Skeletal muscle satellite cell (primary cell): ENCODE data around the gene SIPA1L3.

Experiments
- H3K27me3 ChIP-seq: 2 replicates; pipeline ENCODE4 v1.7.0; 2013; ENCODE audit warnings: low read length; ENCODE audit not compliant: control insufficient read depth, insufficient read depth
- H3K36me3 ChIP-seq: 2 replicates; pipeline ENCODE4 v1.7.0; 2013; ENCODE audit warnings: mild to moderate bottlenecking, control low read depth, low read length; ENCODE audit not compliant: insufficient read depth
- H3K4me1 ChIP-seq: 2 replicates; pipeline ENCODE4 v1.7.0; 2013; ENCODE audit warnings: low read length; ENCODE audit not compliant: control insufficient read depth, insufficient read depth
- H3K4me2 ChIP-seq: 2 replicates; pipeline ENCODE4 v1.7.0; 2013; ENCODE audit warnings: mild to moderate bottlenecking, low read length
- H3K4me3 ChIP-seq: 2 replicates; pipeline ENCODE4 v1.7.0; 2013; ENCODE audit warnings: low read length
- H3K9ac ChIP-seq: 2 replicates; pipeline ENCODE4 v1.7.0; 2013; ENCODE audit warnings: mild to moderate bottlenecking, low read depth, low read length, moderate library complexity
- H3K9me3 ChIP-seq: replicated peaks from 2 replicates; pipeline ENCODE4 v1.7.0; 2013; ENCODE audit warnings: mild to moderate bottlenecking, control low read depth, low read length

The SIPA1L3 gene

DNA sequence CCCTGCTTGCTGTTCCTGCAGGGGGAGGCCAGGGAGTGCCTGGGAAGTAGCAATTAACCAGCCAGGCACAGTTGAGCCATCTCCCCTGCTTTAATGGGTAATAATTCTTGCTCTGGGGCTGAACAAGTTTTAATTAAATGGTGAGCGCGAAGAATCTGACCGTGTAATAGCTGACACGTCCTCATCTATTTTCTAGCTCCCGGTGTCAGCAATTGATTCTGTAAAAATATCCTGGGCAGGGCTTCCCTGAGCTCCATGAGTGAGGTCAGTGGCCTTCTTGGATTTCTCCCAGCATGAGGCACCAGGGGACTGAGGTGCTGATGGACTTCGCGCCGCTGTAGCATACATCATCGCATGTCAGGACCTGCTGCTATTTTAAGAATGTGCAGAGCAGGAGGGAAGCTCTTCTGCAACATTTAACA lies 26.9 kb downstream of the SIPA1L3 start:
- H3K27me3 ChIP-seq = no peaks in the 10 kb centered on the region
- peaks cover 7% of the 10 kb centered on the region for H3K9me3 ChIP-seq
- no peak overlapping the region for H3K9ac ChIP-seq
- H3K4me3 ChIP-seq = no peak overlapping the region
- peak overlapping the region; percentile 22 for H3K4me2 ChIP-seq
- H3K4me1 ChIP-seq = peaks cover 36% of the 10 kb centered on the region
- H3K36me3 ChIP-seq = peaks cover 5% of the 10 kb centered on the region

DNA sequence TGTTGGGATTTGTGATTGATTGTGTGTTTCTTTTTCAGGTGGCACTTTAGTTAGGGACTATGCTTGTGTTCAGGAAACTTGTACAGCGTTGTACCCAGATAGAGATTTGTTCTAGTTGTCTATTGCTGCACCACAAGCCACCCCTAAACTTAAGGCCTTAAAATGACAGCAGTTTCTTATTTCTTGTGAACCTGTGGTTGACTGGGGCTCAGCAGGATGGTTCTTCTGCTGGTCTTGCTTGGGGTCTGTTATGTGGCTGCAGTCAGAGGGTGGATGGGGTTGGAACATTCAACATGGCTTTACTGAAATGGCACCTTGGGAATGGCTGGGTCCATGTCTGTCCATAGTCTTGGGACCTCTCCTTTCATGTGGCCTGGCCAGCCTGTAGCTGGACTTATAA lies 28.3 kb downstream of the SIPA1L3 start:
- H3K4me2 ChIP-seq = no peak overlapping the region
- H3K9me3 ChIP-seq = peaks cover 7% of the 10 kb centered on the region
- no peak overlapping the region for H3K4me3 ChIP-seq
- H3K9ac ChIP-seq = no peak overlapping the region
- peaks cover 36% of the 10 kb centered on the region for H3K4me1 ChIP-seq
- peaks cover 7% of the 10 kb centered on the region for H3K36me3 ChIP-seq
- H3K27me3 ChIP-seq = no peaks in the 10 kb centered on the region

DNA sequence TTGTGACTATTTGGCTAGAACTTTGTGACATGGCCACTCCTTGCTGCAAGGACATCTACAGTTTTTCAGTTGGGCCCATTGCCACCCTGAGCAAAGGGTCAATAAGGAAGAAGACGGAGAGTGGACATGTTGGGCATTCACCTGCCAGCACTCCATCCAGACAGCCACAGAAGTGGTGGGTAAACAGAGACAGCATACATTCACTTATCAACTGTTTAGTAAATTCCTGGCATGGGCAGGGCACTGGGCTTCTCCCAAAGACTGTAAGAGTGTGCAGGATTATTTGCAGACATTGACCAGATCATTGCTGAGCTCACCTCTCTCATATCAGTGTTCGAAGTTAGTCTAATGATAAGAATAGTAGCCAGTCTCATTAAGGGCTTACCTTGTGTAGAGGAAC lies 29.2 kb downstream of the SIPA1L3 start:
- Histone ChIP-seq H3K27me3 (no peaks in the 10 kb centered on the region), H3K9me3 (peaks cover 7% of the 10 kb centered on the region), H3K36me3 (peaks cover 7% of the 10 kb centered on the region), H3K9ac (no peak overlapping the region), H3K4me1 (peaks cover 31% of the 10 kb centered on the region), H3K4me2 (no peak overlapping the region), H3K4me3 (no peak overlapping the region)

GRCh38 chr19:37936886-37937285 lies 29.9 kb downstream of the SIPA1L3 start:
- Histone ChIP-seq H3K36me3 (peaks cover 13% of the 10 kb centered on the region), H3K4me3 (no peak overlapping the region), H3K4me2 (no peak overlapping the region), H3K4me1 (peaks cover 24% of the 10 kb centered on the region), H3K9me3 (peaks cover 7% of the 10 kb centered on the region), H3K9ac (no peak overlapping the region), H3K27me3 (no peaks in the 10 kb centered on the region)

DNA sequence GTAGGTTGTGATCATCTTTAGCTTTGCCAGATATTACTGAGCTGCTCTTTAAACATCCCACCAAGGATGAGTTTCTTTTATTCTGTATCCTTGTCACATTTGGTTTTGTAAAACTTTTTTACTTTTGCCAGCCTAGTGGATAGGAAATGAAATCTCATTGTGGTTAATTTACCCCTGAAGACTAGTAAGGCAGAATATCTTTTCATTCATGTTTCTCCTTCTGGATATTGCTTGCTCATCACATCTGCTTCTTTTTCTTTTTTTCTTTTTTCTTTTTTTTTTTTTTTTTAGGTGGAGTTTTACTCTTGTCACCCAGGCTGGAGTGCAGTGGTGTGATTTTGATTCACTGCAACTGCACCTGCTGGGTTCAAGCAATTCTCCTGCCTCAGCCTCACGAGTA lies 31.3 kb downstream of the SIPA1L3 start:
- no peak overlapping the region for H3K4me3 ChIP-seq
- peaks cover 13% of the 10 kb centered on the region for H3K36me3 ChIP-seq
- no peak overlapping the region for H3K4me2 ChIP-seq

DNA sequence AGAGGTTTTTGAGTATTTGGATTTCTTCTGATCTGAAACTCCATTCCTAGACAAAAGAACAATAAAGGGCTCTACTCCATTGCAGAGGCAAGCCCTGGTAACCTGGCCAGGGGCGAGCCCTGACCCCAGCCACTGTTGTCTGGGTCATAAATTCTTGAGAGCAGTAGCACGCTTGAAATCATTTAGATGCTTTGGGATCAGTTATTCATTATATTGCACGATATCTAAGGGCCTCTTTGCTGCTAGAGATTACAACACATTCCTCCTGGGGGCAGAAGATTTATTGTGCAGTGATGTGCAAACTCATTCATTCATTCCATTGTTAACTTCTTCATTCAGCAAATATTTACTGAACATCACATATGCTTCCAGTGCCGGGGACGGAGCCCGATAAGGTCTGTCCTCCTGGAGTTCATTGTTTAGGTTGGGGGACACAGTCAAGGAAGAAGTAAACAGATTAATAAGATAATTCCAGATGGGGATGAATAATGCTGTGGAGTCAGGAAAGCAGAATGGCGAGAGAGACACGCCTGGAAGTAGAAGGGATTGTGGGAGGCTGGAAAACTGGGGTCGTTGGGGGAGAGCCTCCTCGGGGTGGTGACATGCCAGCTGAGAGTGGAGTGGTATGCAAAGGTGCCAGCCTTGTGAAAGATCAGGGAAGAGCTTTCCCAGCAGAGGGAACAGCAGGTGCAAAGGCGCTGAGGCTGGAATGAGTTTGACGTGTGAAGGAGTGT lies 34.9 kb downstream of the SIPA1L3 start:
- peaks cover 10% of the 10 kb centered on the region for H3K36me3 ChIP-seq
- H3K27me3 ChIP-seq = no peaks in the 10 kb centered on the region
- H3K9ac ChIP-seq = no peak overlapping the region

More for the DNA sequence above, 31.3 kb downstream of the SIPA1L3 start:
- Histone ChIP-seq H3K9me3 (peaks cover 7% of the 10 kb centered on the region), H3K9ac (no peak overlapping the region), H3K27me3 (no peaks in the 10 kb centered on the region), H3K4me1 (peaks cover 10% of the 10 kb centered on the region)

DNA sequence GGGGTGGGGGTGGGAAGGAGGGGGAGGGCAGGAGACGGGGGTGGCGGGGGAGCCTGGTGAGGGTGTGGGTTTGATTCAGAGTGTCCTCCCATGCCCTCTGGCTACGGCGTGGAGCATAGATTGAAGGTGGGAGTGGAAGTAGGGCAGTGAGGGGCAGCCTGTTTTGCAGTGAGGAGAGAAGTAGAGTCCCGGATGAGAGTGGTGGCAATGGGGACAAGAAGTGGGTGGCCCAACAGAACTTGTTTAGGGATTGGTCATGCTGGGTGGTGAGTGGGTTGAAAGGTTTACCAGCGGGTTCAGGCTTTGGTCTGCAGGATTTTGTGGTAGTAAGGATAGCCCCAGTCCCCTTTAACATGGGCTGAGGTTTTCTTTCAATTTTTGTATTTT lies 35.5 kb downstream of the SIPA1L3 start:
- no peaks in the 10 kb centered on the region for H3K27me3 ChIP-seq
- no peak overlapping the region for H3K9ac ChIP-seq
- H3K4me3 ChIP-seq = no peak overlapping the region
- H3K36me3 ChIP-seq = peaks cover 10% of the 10 kb centered on the region
- no peaks in the 10 kb centered on the region for H3K9me3 ChIP-seq
- H3K4me1 ChIP-seq = no peaks in the 10 kb centered on the region
- H3K4me2 ChIP-seq = no peak overlapping the region

More for the DNA sequence above, 34.9 kb downstream of the SIPA1L3 start:
- Histone ChIP-seq H3K9me3 (no peaks in the 10 kb centered on the region), H3K4me1 (no peaks in the 10 kb centered on the region), H3K4me2 (no peak overlapping the region), H3K4me3 (no peak overlapping the region)

- Histone ChIP-seq H3K4me2 (no peak overlapping the region), H3K36me3 (peaks cover 10% of the 10 kb centered on the region), H3K9ac (no peak overlapping the region), H3K27me3 (no peaks in the 10 kb centered on the region), H3K4me3 (no peak overlapping the region), H3K9me3 (no peaks in the 10 kb centered on the region), H3K4me1 (no peaks in the 10 kb centered on the region)
Observed at GRCh38 chr19:37943480-37943879, 36.5 kb downstream of the SIPA1L3 start.

DNA sequence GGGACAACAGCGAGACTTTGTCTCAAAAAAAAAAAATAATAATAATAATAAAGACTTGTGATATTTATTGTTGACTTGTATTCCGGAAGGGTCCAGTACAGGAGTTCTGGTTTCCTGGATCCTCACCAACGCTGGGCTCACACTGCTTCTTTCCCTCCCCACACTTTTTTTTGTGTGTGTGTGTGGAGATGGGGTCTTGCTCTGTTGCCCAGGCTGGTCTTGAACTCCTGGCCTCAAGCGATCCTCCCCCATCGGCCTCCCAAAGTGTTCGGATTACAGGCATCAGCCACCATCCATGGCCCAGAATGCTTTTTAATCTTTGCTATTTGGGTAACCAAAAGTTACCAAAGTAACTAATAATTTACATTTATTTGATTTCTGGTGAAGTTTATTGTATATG lies 39.1 kb downstream of the SIPA1L3 start:
- H3K36me3 ChIP-seq = peaks cover 12% of the 10 kb centered on the region
- no peaks in the 10 kb centered on the region for H3K4me1 ChIP-seq

DNA sequence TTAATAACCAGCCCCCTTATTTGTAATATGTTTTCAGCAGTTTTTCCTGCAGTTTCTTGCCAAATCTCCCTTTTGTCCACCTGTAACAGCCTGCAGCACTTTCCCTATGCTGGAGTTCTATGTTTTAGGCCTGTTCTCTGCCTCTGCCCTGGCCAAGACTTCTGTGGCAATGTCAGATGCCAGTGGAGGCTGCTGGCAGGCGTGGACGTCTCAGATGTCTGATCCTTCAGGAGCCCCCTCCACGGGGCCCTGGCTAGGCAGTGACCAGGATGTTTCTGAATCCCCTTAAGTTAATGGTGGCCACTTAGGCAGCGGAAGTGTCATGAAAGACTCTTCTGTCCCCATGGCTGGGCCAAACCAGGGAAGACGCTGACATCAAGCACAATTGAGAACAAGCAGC lies 40.8 kb downstream of the SIPA1L3 start:
- Histone ChIP-seq H3K9ac (no peak overlapping the region), H3K36me3 (peaks cover 6% of the 10 kb centered on the region), H3K4me2 (no peak overlapping the region), H3K27me3 (no peaks in the 10 kb centered on the region), H3K9me3 (no peaks in the 10 kb centered on the region), H3K4me3 (no peak overlapping the region), H3K4me1 (peaks cover under 1% of the 10 kb centered on the region)

More for the DNA sequence above, 39.1 kb downstream of the SIPA1L3 start:
- Histone ChIP-seq H3K4me2 (no peak overlapping the region), H3K9me3 (no peaks in the 10 kb centered on the region), H3K9ac (no peak overlapping the region), H3K27me3 (no peaks in the 10 kb centered on the region), H3K4me3 (no peak overlapping the region)

DNA sequence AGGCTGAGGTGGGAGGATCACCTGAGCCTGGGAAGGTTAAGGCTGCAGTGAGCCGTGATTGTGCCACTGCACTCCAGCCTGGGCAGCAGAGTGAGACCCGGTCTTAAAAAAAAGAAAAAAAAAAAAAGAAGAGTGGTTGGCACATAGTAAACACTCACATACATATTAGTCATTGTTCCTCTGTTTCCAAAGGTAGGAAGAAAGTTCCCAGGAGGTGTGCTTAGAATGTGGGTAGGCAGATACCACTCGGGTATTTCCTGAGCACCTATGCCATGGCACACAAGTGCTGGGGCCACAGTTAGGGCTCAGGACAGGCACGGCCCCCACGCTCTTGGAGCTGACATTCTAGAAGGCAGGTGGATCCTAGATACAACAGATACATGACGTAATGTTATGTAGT lies 41.4 kb downstream of the SIPA1L3 start:
- H3K4me3 ChIP-seq = no peak overlapping the region
- peaks cover 6% of the 10 kb centered on the region for H3K36me3 ChIP-seq
- no peak overlapping the region for H3K4me2 ChIP-seq
- H3K9me3 ChIP-seq = no peaks in the 10 kb centered on the region
- no peak overlapping the region for H3K9ac ChIP-seq
- H3K4me1 ChIP-seq = peaks cover 7% of the 10 kb centered on the region
- no peaks in the 10 kb centered on the region for H3K27me3 ChIP-seq

DNA sequence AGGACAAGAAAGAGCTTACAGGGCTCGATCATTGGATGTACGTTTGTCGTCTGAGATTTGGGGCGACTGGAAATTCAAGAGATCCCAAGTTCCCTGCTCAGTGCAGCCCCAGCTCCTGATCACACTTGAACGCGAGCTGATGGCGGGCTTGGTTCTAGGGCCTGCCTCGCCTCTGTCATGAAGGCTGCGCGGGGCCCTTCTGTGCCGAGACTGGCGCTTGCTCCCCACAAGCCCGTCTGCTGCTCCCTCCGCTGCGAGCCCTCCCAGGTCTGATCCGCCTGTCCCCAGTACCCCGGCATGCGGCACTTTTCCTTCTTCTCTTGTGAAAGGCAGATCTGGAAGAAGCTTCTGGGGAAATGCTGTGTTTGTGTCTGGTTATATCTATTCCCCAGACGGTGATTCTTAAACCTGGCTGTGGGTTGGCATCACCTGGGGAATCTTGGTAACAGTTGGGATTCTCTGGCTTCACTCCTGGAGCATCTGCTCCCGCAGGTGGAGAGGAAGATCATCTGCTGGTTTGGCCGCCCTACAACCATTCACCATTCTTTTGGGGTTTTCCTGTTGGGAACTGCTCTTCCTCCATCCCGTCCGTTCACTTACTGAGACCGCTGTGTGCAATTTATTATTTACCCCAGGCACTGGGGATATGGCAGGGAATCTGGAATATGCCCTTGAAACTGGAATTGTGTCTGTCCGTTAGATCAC lies 43.6 kb downstream of the SIPA1L3 start:
- Histone ChIP-seq H3K36me3 (peaks cover 6% of the 10 kb centered on the region), H3K9ac (no peak overlapping the region), H3K9me3 (no peaks in the 10 kb centered on the region), H3K4me3 (no peak overlapping the region), H3K27me3 (no peaks in the 10 kb centered on the region), H3K4me1 (peaks cover 17% of the 10 kb centered on the region), H3K4me2 (no peak overlapping the region)
